Large intestine (tissue), 3 donors: ENCODE measurements around the gene CACNA2D4. TPM values are rescaled to one million over a fixed set of nuclear protein-coding genes. Genes with fewer than 3 reads are reported as not detected.
A peak's percentile ranks its signal among the peaks of the same experiment; 100 is the strongest.
"Not testable (repeated sequence)": the region's sequence is repeated elsewhere in the genome, so short reads cannot be mapped to it uniquely, and the experiment has no call there.

ENCODE experiments used
- DNase-seq, 2 donors: peaks; one replicate each; pipeline versions ENCODE4 v3.0.0 to v3.0.0-alpha.2; 2013
- H3K27ac ChIP-seq: one replicate; pipeline ENCODE4 v1.5.1; 2013; ENCODE audit warnings: low read length
- H3K27me3 ChIP-seq: 2 replicates; pipeline ENCODE4 v1.6.1; 2013; ENCODE audit warnings: low read length; ENCODE audit not compliant: control insufficient read depth, insufficient read depth
- H3K36me3 ChIP-seq: 2 replicates; pipeline ENCODE4 v1.6.1; 2013; ENCODE audit warnings: low read length; ENCODE audit not compliant: control insufficient read depth, insufficient read depth
- H3K4me1 ChIP-seq: one replicate; pipeline ENCODE4 v1.6.1; 2013; ENCODE audit warnings: low read length; ENCODE audit not compliant: control insufficient read depth, insufficient read depth
- H3K4me3 ChIP-seq: one replicate; pipeline ENCODE4 v1.5.1; 2013; ENCODE audit warnings: low read length
- H3K9me3 ChIP-seq: one replicate; pipeline ENCODE4 v1.6.1; 2013; ENCODE audit warnings: mild to moderate bottlenecking, low read depth, low read length, moderate library complexity; ENCODE audit not compliant: control insufficient read depth
- WGBS: methylation state at CpG from one replicate; pipeline ENCODE4 v1.1.5; 2013; ENCODE audit warnings: low lambda C conversion rate; ENCODE audit not compliant: insufficient coverage; 5-methylcytosine and 5-hydroxymethylcytosine counted together
- polyA plus RNA-seq: library from polyadenylated mRNA; unstranded; fragments of 120-200 nt; gene quantifications from one replicate; pipeline ENCODE4 v1.2.1, GENCODE V29; 2013

Gene CACNA2D4
- polyA plus RNA-seq, 1 donor: 5.9 TPM

DNA sequence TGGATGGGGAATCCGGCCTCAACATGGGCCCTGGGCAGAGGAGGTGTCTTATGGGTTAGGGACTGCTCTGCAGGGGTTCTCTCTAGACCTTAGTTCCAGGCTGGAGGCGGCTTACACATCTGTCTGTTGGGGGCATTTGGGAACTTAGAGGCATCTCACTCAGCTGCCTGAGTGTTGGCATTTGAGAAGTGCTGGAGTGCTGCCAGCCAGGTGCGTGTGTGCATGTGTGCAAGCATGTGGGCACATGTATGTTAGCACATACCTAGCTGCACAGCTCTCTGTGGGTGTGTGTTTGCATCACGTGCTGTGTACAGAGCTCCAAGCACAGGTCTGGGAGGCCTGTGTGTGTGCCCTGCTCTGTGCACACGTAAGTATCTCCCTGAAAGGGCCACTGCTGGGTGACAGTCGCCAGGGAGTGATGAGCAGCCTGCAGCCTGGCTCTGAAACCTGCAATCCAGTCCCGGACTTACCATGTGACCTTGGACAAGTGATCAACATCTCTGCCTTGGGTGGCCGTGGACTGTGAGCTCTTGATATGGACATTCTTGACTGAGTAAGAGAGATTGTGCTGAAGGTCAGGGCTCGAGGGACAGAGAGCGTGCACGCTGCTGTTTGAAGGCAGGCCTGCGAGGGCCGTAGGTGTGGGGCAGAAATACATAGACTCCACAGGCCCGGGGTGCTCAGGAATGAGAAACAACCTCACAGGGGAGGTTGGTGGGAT lies 92.9 kb downstream of the CACNA2D4 start:
- H3K27ac ChIP-seq: no peak overlapping the region
- H3K27me3 ChIP-seq: peaks cover 44% of the 10 kb centered on the region
- H3K4me3 ChIP-seq: no peak overlapping the region
- no peaks in the 10 kb centered on the region for H3K4me1 ChIP-seq
- no CpG with 5 or more reads among the region's 14 CpGs for WGBS
- H3K36me3 ChIP-seq: no peaks in the 10 kb centered on the region
- peak in 1 of 2 donors; percentile 66 for DNase-seq
- H3K9me3 ChIP-seq: no peaks in the 10 kb centered on the region

DNA sequence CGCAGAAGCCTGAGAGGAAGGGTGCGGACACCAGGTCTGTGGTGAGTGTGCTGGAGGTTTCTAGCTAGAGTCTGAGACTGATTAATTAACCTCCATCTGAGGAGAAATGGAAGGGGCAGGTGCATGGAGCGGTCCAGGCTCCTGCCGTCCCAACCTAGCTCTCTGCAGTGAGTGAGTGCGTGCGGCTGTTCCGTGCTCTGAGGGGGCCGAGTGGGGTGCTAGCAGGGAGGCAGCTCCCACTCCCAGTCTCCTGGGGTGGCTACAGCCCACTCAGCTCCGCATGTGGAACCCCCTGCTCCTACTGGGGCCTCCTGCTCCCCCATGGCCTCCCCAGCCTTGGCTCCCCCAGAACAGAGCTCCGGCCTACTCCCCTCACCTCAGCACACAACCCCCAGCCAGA lies 95.2 kb downstream of the CACNA2D4 start:
- H3K4me1 ChIP-seq: no peaks in the 10 kb centered on the region
- 100% methylated on average over 1 of the region's 10 CpGs for WGBS
- DNase-seq: no peak
- H3K27me3 ChIP-seq: peaks cover 53% of the 10 kb centered on the region
- H3K36me3 ChIP-seq: no peaks in the 10 kb centered on the region
- H3K27ac ChIP-seq: no peak overlapping the region
- no peaks in the 10 kb centered on the region for H3K9me3 ChIP-seq
- H3K4me3 ChIP-seq: no peak overlapping the region

DNA sequence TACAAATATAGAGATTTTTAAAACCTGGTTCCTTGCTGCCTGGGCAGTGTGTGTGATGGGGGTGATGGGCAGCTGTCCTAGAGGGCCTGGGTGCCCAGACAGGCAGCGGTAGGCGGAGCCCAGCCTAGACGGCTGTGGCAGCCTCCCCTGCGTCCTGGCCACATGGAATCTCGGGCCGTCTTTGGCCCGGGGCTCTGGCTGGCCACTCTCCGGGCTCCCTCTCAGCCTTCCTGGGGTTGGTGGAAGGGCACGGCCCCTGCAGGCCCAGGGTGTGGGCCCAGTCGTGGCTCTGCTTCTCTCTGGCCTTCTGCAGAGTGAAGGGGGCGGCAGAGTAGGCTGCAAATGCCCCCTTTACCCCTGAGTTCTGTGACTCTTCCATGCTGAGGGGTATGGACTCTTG lies 95.8 kb downstream of the CACNA2D4 start:
- no peaks in the 10 kb centered on the region for H3K9me3 ChIP-seq
- no peak for DNase-seq
- H3K27me3 ChIP-seq: peaks cover 50% of the 10 kb centered on the region
- no peaks in the 10 kb centered on the region for H3K4me1 ChIP-seq
- H3K36me3 ChIP-seq: no peaks in the 10 kb centered on the region
- H3K27ac ChIP-seq: no peak overlapping the region
- WGBS: no CpG with 5 or more reads among the region's 11 CpGs
- no peak overlapping the region for H3K4me3 ChIP-seq

DNA sequence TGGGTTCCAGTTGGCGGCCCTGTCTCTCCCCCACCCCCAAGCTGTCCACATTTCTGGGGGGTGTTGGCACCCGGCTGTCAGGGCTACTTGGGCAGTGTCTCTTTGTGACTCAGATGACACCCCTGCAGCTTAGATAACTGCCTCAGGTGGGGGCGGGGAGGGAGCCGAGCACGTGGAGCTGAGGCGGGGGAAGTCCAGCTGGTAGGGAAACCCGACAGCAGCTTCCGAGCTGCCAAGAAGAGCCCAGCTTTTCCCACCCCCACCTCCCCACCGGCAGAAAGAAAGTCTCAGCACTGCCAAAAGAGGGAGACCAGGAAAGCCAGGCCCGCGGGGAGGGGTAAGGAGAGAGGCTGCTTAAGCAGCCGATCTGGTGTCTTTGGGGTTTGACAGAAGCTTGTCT lies 96.6 kb downstream of the CACNA2D4 start:
- H3K27ac ChIP-seq: no peak overlapping the region
- H3K36me3 ChIP-seq: no peaks in the 10 kb centered on the region
- no CpG with 5 or more reads among the region's 12 CpGs for WGBS
- no peak overlapping the region for H3K4me3 ChIP-seq
- peaks cover 50% of the 10 kb centered on the region for H3K27me3 ChIP-seq
- peaks cover 3% of the 10 kb centered on the region for H3K9me3 ChIP-seq
- no peaks in the 10 kb centered on the region for H3K4me1 ChIP-seq
- no peak for DNase-seq

DNA sequence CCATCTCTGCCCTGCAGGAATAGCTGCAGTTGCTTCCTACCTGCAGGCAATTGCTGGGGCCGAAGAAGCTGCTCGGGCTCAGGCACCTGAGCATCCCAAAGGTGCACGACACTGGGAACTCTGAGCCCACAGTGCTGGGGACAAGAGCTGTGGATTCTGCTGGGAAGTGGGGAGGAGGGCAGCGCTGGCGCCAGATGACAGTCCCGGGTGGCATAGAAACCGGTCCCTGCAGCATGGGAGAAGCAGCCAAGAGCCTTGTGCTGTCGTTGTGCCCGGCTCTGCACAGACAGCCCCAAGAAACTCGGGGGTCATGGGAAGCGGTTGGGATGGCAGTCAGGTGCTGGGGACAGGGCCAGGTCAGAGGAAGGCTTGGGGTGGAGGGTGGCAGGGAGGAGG lies 97.6 kb downstream of the CACNA2D4 start:
- H3K9me3 ChIP-seq: peaks cover 3% of the 10 kb centered on the region
- no CpG with 5 or more reads among the region's 11 CpGs for WGBS
- H3K27ac ChIP-seq: no peak overlapping the region
- H3K4me3 ChIP-seq: no peak overlapping the region
- no peaks in the 10 kb centered on the region for H3K4me1 ChIP-seq
- H3K27me3 ChIP-seq: peaks cover 50% of the 10 kb centered on the region
- DNase-seq: no peak
- H3K36me3 ChIP-seq: no peaks in the 10 kb centered on the region

DNA sequence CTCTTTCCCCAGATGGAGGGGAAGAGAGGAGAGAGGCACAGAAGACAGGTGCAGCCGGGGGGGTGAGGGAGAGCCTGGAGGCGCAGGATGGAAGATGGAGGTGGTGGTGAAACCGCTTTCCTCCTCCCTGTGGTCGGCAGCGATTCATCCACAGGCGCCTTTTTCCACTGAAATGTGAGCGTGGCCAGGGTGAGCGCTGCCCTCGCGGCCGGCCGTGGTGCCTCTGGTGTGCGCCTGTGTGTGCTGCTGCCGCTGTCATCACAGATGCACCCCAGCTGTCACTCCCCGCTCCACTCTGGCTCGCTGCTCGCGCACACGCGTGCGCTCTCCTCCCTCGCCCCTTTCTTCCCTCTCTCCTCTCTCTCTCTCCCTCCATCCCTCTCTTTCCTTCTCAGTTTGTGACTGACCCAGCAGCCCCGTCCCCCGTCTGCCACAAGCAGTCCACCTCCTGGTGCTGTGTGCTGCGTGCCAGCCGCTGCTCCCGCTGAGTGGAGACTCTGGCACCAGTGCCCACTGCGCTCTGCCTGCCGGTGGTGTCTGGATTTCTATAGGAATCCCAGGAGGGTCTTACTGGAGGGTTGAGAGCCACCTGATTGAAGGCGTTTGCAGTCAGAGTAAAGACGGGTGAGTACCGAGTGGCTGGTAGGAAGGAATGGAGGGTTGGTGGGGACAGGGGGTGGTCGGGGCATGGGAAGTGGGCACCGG lies 98.1 kb downstream of the CACNA2D4 start, which contains the start of gene LRTM2:
Gene LRTM2, plus strand, starts transcription at position 375 of the 705 bp plus-strand sequence. CDS start 7,584 bp downstream, outside the sequence.
- Histone ChIP-seq H3K4me1 (no peaks in the 10 kb centered on the region), H3K9me3 (peaks cover 3% of the 10 kb centered on the region), H3K4me3 (no peak within 1 kb of the TSS), H3K27ac (no peak within 1 kb of the TSS), H3K27me3 (peaks cover 50% of the 10 kb centered on the region), H3K36me3 (no peaks in the 10 kb centered on the region)
- WGBS: no CpG with 5 or more reads among the region's 34 CpGs
- DNase-seq: no peak

- Histone ChIP-seq H3K9me3 (peaks cover 3% of the 10 kb centered on the region), H3K4me3 (no peak overlapping the region), H3K27me3 (peaks cover 50% of the 10 kb centered on the region), H3K27ac (no peak overlapping the region), H3K36me3 (no peaks in the 10 kb centered on the region), H3K4me1 (no peaks in the 10 kb centered on the region)
- WGBS: no CpG with 5 or more reads among the region's 6 CpGs
- DNase-seq: no peak
These were observed 98.9 kb downstream of the CACNA2D4 start for GRCh38 chr12:1819571-1819970.

- WGBS: 80% methylated on average over 1 of the region's 9 CpGs
- Histone ChIP-seq H3K4me1 (no peaks in the 10 kb centered on the region), H3K36me3 (no peaks in the 10 kb centered on the region), H3K9me3 (peaks cover 3% of the 10 kb centered on the region), H3K27ac (no peak overlapping the region), H3K4me3 (no peak overlapping the region), H3K27me3 (peaks cover 48% of the 10 kb centered on the region)
- no peak for DNase-seq
These were observed 99.4 kb downstream of the CACNA2D4 start for GRCh38 chr12:1819050-1819449.

DNA sequence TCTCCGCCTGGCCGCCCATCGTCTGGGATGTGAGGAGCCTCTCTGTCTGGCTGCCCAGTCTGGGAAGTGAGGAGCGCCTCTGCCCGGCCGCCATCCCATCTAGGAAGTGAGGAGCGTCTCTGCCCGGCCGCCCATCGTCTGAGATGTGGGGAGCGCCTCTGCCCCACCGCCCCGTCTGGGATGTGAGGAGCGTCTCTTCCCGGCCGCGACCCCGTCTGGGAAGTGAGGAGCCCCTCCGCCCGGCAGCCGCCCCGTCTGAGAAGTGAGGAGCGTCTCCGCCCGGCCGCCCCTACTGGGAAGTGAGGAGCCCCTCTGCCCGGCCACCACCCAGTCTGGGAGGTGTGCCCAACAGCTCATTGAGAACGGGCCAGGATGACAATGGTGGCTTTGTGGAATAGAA lies 100.5 kb downstream of the CACNA2D4 start:
- not testable (repeated sequence) for H3K27ac ChIP-seq, DNase-seq, H3K4me3 ChIP-seq, H3K9me3 ChIP-seq, H3K4me1 ChIP-seq, H3K36me3 ChIP-seq
- no CpG with 5 or more reads among the region's 28 CpGs for WGBS
- peaks cover 40% of the 10 kb centered on the region for H3K27me3 ChIP-seq

- peaks cover 29% of the 10 kb centered on the region for H3K27me3 ChIP-seq
- H3K4me1 ChIP-seq: peaks cover 16% of the 10 kb centered on the region
- no peak for DNase-seq
- no peak overlapping the region for H3K27ac ChIP-seq
- H3K9me3 ChIP-seq: peaks cover 3% of the 10 kb centered on the region
- H3K4me3 ChIP-seq: no peak overlapping the region
- no peaks in the 10 kb centered on the region for H3K36me3 ChIP-seq
- WGBS: 100% methylated on average over 1 of the region's 9 CpGs
These were observed 101.6 kb downstream of the CACNA2D4 start for GRCh38 chr12:1816730-1817348.
